Stimulated activated CD8-positive, alpha-beta memory T cell treated with anti-CD3 and anti-CD28 coated beads, Interleukin-15, amount 100 ng/mL, for 1 hour (primary cell): ENCODE data around the gene MBD5.

Experiments
- DNase-seq: peaks from one replicate; pipeline ENCODE4 v3.0.0-alpha.2; 2020; ENCODE audit warnings: low read depth

MBD5 gene

DNA sequence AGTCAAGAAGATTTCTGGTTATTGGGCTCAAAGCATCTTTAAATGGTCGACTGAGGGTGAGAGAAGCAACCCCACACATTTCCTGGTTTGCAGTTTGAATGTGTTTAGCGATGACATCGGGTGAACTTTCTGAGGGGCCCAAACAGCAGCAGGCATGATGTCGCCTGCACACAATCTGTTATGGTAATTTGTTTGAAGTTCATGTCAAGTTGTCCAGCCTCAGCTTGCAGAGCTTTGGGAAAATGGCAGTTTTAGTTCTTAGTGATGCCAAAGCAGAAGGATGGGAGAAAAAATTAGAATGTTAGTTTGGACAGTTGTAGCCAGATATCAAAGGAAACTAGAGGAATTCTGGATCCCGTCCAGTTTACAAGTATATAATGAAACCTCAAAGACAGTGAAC lies 284.6 kb downstream of the MBD5 start:
- DNase-seq: no peak

DNA sequence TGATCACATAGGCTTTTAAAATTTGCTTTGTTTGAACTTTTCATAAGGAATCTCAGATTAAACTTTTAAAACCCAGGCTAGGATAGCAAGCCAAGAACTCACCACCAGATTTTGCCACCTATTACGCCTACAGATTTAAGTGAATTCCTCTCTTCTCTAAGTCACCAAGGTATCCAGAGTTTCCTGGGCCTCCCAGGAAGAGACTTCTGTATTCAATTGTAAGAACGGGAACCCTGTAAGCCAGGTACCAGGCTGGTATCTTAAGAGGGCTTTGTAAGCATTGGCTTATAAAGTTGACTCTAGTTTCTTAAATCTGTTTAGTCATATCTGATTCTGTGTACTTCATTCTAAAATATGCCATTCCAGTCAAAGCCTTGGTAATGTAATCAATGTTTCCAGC lies 285.1 kb downstream of the MBD5 start:
- DNase-seq: no peak

DNA sequence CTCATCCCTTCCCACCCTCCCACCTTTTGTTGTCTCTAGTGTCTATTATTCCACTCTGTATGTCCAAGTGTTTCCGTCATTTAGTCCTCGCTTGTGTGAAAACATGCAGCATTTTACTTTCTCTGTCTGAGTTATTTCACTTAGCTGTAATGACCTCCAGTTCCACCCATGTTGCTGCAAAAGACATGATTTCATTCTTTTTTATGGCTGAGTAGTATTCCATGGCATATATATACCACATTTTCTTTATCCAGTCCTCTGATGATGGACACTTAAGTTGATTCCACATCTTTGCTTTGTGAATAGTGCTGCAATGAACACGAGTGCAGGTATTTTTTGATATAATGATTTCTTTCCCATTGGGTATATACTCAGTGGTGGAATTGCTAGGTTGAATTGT lies 296.7 kb downstream of the MBD5 start:
- DNase-seq: no peak

DNA sequence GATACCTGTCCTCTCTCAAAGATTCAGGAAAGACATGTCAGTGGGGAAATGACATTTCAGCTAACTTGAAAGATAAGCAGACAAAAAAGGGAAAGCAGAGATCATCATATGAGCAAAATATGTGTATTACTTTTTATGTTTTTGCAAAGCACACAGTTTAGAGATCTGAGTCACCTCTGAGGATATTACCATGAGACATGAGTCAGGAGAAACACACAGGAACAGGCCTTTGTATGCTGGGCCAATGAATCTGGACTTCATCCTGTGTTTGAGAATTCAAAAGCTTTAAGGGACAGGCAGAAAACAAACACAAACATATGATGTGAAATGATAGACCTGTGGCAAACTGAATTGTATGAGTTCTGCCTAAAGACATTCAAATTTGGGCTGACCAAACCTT lies 317.6 kb downstream of the MBD5 start:
- DNase-seq: no peak

DNA sequence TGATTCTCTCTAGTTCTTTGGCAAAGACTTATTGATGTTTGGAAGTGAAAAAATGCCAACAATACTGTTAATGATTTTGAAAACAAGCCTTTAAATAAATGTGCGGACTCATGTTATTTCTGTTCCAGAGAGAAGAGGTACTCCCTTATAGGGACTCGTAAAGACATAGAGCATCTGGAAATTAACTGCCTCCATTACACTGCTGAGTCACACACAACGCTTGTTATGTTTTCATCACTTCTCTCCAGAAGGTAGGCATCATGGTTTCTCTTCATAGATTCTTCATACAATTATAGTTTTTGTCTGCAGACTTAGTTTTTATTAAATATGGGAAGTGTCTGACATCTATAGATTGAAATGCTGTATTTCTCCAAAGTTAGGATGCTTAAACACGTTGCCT lies 321.2 kb downstream of the MBD5 start:
- DNase-seq: no peak

- no peak for DNase-seq
Observed at GRCh38 chr2:148350199-148350598, 329.3 kb downstream of the MBD5 start.

DNA sequence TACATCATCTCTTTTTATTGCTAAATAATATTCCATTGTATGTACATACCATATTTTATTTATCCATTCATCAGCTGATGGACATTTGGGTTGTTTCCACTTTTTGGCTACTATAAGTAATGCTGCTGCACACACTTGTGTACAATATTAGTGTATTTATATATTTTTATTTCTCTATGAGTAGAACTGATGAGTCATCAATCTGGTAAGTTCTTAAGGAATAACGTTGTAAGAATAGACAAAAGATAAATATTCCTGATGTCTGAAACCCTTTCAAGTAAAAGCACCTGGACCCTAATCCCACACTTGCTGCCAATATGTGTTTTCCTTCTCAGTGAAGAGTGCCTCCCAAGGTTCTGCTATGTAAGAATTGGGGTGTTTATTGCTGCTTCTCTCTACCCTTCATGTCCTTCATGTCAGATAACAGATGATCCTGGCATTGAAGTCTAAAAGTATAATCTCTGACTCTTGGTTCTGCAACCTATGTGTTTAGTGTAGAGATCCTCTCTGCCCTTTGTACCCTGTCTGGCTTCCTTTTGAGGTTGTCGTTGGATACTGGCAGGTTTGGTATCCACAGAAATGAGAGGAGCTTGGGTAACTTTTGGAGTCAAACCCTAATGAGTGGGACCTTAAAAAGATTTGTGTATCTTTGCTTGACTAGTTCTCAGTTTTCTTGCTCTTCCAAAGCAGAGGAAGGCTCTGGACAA lies 330.7 kb downstream of the MBD5 start:
- DNase-seq: no peak

DNA sequence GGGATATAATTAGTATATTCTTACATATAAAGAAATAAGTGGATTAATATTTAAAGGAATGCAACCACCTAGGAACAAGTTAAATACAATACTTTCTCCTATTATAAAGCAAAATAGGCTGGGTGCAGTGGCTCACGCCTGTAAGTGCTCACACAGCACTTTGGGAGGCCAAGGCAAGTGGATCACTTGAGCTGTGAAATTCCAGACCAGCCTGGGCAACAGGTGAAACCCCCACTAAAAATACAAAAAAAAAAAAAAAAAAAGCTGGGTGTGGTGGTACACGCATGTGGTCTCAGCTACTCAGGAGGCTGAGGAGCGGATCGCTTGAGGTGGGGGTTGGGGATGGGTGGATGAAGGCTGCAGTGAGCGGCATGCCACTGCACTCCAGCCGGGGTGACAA lies 337.5 kb downstream of the MBD5 start:
- DNase-seq: no peak

GRCh38 chr2:148360662-148361061 lies 339.8 kb downstream of the MBD5 start:
- no peak for DNase-seq

DNA sequence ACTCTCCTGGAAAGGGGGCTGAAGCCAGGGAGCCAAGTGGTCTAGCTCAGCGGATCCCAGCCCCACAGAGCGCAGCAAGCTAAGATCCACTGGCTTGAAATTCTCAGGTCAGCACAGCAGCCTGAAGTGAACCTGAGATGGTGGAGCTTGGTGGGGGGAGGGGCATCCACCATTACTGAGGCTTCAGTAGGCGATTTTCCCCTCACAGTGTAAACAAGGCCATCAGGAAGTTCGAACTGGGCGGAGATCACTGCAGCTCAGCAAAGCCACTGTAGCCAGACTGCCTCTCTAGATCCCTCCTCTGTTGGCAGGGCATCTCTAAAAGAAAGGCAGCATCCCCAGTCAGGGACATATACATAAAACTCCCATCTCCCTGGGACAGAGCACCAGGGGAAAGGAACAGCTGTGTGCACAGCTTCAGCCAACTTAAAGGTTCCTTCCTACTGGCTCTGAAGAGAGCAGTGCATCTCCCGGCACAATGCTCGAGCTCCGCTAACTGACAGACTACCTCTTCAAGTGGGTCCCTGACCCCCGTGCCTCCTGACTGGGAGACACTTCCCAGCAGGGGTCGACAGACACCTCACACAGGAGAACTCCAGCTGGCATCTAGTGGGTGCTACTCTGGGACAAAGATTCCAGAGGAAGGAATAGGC lies 341.4 kb downstream of the MBD5 start:
- no peak for DNase-seq

- no peak for DNase-seq
Observed at GRCh38 chr2:148375214-148375613, 354.3 kb downstream of the MBD5 start.

- no peak for DNase-seq
Observed at GRCh38 chr2:148391324-148391723, 370.4 kb downstream of the MBD5 start.

GRCh38 chr2:148402786-148403185 lies 381.9 kb downstream of the MBD5 start:
- no peak for DNase-seq

DNA sequence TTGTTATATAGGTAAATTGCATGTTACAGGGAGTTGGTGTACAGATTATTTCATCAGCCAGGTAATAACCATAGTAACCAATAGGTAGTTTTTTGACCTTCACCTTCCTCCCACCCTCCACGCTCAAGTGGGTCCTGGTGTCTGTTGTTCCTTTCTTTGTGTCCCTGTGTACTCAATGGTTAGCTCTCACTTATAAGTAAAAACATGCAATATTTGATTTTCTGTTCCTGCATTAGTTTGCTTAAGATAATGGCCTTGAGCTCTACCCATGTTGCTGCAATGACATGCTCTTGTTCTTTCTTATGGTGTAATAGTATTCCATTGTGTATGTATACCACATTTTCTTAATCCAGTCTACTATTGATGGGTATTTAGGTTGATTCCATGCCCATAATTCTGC lies 390.0 kb downstream of the MBD5 start:
- DNase-seq: no peak

GRCh38 chr2:148416248-148416647 lies 395.4 kb downstream of the MBD5 start:
- no peak for DNase-seq

DNA sequence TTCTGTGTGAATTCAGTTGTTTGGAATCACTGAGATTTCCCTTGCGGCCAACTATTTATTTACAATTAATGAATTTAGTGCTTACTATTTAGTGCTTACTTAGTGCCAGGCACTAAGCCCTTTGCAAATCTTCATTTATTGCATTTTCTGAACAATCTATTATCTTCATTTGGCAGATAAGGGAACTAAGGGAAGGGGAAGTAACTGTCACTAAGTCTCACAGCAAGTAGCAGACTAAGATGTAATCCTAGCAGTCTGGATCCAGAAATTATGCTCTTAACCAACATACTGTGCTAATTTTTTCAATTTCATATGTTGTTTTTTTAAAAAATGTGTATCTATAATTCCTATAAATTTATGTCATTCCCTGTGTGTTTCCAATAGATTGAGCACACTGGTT lies 409.2 kb downstream of the MBD5 start:
- DNase-seq: no peak

DNA sequence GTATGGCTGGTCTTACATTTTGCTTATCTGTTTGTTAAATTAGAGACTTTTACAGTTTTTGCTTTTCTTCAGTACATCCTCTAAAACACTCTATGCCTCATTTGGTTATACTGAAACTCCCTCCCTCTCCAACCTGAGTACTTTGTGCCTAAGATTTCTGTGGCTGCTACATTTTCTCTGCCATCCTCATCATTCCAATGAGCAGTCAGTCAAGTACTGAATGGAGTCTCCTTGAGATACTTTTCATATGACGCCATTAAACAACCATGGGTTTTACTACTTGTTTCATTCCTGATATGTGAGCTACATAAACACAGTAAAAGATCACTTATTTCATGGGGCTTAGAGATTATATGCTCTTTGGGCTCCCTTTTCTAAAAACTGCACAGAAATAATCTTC lies 427.0 kb downstream of the MBD5 start:
- DNase-seq: no peak

GRCh38 chr2:148450531-148450930 lies 429.6 kb downstream of the MBD5 start:
- no peak for DNase-seq

- no peak for DNase-seq
Observed at GRCh38 chr2:148451046-148451445, 430.2 kb downstream of the MBD5 start.

DNA sequence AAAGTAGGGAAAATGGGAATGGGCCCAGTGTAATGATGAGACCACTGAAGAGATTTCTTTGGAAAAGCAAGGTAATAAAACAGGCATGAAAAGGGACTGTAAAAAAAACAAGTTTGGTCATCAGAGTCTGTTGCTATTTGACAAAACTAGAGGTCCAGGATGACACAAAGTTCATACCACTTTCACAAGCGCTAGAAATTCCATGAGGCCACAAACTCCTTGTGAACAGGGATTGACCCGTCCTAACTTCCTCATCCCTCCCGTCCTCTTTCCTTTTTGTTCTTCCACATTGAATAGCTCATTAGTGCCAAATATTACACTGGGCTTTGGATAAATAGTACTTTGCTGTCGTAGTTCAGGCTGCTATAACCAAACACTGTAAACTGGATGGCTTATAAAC lies 434.9 kb downstream of the MBD5 start:
- no peak for DNase-seq

GRCh38 chr2:148458171-148458570 lies 437.3 kb downstream of the MBD5 start:
- no peak for DNase-seq

GRCh38 chr2:148459377-148459778 lies 438.5 kb downstream of the MBD5 start:
- no peak for DNase-seq

GRCh38 chr2:148461876-148462275 lies 441.0 kb downstream of the MBD5 start:
- no peak for DNase-seq

- no peak for DNase-seq
Observed at GRCh38 chr2:148475626-148476025, 454.7 kb downstream of the MBD5 start.
